Stimulated activated CD4-positive, alpha-beta T cell treated with anti-CD3 and anti-CD28 coated beads, Interleukin-2, amount 100 ng/mL, for 4 hours (primary cell): ENCODE data around the gene OR10H4.
"Not testable (repeated sequence)": the region's sequence is repeated elsewhere in the genome, so short reads cannot be mapped to it uniquely, and the experiment has no call there.

Source experiments
- DNase-seq: peaks from one replicate; pipeline ENCODE4 v3.0.0-alpha.2; 2020; ENCODE audit warnings: low read depth

Gene OR10H4, protein sequence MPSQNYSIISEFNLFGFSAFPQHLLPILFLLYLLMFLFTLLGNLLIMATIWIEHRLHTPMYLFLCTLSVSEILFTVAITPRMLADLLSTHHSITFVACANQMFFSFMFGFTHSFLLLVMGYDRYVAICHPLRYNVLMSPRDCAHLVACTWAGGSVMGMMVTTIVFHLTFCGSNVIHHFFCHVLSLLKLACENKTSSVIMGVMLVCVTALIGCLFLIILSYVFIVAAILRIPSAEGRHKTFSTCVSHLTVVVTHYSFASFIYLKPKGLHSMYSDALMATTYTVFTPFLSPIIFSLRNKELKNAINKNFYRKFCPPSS

DNA sequence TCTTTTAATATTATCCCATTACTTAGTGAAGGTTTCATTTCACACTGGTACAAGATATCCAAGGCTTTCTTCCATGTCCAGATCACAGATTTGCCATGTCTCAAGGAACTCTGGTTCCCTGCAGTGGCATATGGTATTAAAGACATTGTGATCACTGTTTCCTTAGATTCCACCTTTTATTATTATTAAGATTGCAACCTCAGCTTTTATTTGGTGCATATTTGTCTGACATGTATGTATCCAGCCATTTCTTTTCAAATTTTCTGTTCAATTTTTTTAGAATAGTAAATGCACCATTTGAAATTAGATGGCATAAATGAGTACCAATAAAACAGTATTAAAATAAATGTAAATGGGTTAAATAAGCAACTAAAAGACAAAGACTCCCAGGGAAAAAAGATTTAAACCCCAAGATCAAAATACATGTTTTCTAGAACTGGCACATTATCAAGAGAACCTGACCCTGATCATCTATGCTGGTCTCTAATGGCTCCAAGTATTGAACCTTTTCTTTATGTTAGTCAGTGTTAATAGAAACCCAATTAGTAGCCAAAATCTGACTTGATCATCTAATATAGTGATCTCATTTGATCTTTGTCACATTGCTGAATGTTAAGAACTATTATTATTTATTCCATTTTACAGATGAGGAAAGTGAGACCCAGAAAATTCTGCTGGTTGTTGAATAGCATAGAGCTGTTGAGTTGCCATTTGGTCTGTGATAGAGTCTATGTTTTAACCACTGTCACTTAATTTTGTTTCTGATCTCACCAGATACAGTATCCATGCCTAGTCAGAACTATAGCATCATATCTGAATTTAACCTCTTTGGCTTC lies at the start of gene OR10H4:
Gene OR10H4 (plus strand): TSS at position 786 of the 836 bp plus-strand sequence. CDS start 0 bp downstream, at position 786.
- DNase-seq = no peak

DNA sequence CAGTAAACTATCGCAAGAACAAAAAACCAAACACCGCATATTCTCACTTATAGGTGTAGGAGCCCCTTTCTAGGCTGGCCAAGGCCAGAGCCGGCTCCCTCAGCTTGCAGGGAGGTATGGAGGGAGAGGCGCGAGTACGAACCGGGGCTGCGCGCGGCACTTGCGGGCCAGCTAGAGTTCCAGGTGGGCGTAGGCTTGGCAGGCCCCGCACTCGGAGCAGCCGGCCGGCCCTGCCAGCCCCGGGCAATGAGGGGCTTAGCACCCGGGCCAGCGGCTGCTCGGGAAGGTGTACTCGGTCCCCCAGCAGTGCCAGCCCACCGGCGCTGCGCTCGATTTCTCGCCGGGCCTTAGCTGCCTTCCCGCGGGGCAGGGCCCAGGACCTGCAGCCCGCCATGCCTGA lies 49.2 kb upstream of the OR10H4 start:
- not testable (repeated sequence) for DNase-seq

DNA sequence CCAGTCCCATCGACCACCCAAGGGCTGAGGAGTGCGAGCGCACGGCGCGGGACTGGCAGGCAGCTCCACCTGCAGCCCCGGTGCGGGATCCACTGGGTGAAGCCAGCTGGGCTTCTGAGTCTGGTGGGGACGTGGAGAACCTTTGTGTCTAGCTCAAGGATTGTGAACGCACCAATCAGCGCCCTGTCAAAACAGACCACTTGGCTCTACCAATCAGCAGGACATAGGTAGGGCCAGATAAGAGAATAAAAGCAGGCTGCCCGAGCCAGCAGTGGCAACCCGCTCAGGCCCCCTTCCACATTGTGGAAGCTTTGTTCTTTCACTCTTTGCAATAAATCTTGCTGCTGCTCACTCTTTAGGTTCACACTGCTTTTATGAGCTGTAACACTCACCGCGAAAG lies 48.8 kb upstream of the OR10H4 start:
- DNase-seq = not testable (repeated sequence)

DNA sequence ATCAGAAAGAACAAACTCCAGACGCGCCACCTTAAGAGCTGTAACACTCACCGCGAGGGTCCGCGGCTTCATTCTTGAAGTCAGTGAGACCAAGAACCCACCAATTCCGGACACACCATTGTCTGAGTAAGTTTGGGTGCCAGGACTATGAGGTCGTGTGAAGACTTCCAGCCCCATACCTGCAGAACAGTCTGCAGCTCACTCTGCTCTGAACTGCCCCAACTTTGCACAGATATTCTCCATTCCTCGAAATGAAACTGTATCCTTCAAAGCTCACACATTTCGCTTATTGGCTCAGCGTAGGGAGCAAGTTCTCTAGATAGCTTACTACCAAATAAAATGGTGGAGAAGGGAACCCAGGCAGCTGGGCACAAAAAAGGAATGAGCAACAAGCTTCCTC lies 48.3 kb upstream of the OR10H4 start:
- no peak for DNase-seq

DNA sequence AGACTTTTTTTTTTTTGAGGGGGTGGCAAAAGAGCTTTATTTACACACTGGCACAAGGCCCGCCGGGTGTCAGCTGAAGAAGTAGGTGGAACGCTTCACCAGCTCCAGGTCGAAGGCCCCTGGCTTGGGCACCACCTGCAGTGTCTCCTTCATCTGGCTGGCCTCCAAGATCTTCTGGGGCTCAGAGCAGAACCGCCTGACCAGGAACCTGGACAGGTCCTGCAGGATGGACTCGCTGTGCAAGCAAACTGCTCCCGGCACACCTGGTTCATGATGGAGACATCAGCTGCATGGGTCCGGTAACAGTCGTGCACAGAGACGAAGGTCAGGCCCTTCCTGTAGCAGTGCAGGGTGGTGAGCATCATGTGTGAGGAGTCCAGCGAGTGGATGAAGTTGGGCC lies 46.6 kb upstream of the OR10H4 start:
- no peak for DNase-seq

DNA sequence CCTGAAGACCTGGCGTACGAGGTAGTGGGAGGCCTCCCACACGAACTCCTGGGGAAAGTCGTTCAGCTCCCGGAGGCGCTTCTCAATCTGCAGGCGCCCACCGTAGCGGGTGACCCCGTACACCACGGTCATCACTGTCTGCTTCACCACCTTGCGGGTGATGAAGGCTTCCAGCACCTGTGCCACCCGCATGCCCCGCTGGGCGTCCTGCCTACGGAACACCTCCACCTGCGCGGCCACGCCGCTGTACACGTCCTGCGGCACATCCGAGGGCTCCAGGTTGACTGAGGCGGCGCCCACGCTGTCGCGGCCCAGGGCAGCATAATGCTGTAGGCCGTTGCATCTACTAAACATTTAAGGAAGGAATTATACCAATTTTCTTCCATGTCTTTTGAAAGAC lies 45.9 kb upstream of the OR10H4 start:
- not testable (repeated sequence) for DNase-seq

DNA sequence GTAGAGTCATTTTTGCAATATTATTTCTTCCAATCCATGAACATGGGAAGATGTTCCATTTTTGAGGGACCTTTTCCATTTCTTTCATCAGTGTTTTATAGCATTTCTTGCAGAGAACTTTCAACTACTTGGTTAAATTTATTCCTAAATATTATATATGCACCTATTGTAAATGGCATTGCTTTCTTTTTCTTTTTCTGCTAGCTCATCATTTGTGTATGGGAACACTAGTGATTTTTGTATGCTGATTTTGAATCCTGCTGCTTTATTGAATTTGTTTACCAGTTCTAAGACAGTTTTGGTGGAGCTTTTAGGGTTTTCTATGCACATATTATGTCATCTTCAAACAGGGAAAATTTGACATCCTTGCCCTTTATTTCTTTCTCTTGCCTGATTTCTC lies 43.8 kb upstream of the OR10H4 start:
- no peak for DNase-seq

DNA sequence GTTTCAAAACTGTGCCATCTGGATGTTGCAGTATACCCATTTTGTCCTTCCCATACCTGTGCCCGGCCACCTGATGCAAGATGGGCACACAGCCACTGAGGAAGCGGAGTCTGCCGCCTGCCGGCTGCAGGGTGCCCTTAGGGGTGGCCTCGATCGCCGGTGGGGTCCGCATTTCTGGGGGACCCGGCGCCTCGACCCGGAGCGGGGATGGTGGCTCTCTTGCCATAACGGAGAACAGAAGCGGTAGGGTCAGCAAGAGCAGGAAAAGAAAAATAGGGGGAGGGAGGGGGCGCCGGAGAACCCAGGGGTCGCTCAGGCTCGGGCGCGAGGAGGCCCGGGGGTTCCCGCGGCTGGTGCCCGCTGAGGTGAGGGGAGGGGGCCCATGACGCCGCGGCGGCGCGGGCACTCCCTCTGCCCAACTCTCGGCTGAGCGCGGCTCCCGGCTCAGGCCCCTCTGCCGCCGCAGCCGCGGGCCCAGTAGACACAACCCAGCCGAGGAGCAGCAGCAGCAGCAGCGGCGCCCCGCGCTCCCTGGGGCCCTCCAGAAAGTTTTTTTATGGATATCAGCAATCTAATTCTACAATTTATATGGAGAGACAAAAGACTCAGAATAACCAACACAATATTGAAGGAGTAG lies 37.1 kb upstream of the OR10H4 start:
- no peak for DNase-seq

DNA sequence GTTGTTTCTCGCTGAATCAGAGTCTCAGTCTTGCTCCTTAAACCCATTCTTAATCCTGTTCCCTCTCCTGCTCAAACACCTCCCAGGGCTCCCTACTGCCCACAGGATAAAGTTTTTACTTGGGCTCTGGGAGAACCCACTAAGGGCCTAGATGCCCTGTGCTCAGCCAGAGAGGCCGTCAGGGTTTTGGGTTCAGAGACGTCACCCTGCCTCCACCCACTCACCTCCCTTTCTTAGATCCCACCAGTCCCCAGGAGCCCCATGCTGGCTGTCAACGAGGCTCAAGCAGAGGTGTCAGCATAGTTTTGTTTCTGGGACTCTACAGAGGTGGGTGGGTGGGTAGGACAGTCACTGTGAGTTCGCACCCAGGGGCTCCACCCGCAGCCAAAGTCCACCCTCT lies 35.4 kb upstream of the OR10H4 start:
- DNase-seq = no peak

DNA sequence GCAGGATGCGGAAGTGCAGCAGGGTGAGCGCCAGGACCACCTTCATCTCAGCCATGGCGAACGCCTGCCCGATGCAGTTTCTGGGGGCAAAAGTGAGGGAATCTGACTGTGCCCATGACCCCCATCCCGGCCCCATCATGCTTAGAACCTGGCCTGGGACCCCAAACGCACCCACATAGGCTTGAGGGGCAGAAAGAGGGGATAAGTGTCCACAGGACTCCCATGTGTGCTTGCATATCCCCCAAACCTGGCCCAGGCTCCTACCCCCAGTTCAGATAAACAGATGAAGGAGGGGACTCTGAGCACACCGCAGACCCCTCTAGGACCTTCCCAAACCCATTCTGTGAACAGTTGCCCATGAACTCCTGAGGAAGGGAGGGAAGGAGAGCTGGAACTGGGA lies 35.0 kb upstream of the OR10H4 start:
- DNase-seq = no peak

DNA sequence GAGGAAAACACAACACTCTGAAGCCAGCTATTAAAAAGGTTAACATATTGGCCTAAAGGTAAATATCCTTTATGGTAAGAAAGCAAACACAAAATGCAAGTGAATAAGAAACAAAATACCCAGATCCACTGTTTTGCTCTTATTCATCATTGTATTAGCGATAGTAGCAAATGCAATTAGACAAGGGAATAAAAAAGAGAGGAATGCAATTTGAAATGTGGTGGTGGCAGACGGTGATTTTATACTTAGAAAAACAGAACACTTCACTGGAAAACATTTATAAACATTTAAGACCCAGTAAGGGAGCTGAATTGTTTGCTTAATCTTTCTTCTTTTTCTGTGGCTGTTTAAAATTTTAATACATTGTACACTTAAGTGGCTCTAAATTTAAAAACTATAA lies 33.7 kb upstream of the OR10H4 start:
- no peak for DNase-seq

DNA sequence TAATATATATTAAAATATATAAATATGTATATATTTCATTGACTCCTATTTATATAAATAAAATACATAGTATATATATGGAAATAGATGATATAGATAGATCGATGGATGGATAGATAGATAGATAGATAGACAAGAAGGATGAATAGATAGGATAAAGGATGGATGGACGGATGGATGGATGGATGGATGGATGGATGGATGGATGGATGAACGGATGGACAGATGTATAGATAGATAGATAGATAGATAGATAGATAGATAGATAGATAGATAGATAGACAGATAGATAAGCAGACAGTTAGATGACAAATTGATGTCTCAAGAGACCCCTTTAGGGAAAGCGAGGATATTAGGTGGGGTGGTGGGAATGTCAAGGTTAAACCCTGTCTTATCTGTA lies 29.6 kb upstream of the OR10H4 start:
- DNase-seq = no peak

DNA sequence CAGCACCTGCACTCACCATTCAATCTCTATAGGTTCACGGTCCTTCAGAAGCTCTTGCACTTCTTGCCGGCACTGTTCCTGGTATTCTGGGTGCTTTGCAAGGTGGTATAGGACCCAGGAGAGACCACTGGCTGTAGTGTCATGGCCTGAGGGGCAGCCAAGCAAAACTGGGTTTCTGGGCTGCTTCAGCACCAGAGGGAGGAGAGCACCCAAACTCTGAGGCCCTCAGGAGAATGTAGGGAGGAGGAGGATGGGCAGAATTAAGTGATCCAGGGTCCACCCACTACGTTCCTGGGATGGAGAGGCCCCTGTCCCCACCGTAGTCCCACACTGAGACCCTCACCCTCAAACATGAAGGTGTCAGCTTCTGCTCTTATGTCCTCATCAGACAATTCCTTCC lies 26.8 kb upstream of the OR10H4 start:
- DNase-seq = no peak

DNA sequence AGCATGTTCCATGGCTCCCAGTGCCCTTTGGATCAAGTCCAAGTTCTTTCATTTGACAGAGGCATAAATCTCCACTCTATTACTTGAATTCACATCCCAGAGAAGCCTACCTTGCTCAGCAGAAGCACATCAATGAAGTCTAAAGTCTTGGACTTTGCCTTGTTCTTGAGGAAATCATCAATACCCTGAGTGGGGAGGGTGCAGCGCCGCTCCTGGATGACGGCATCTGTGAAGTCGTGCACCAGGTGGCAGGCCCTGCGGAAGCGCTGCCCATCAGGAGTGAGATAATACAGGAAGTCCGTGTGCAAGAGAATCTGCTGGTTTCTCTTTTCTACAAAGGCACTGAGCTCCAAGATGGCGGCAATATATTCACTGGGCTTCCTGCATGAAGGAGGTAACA lies 25.1 kb upstream of the OR10H4 start:
- DNase-seq = no peak

DNA sequence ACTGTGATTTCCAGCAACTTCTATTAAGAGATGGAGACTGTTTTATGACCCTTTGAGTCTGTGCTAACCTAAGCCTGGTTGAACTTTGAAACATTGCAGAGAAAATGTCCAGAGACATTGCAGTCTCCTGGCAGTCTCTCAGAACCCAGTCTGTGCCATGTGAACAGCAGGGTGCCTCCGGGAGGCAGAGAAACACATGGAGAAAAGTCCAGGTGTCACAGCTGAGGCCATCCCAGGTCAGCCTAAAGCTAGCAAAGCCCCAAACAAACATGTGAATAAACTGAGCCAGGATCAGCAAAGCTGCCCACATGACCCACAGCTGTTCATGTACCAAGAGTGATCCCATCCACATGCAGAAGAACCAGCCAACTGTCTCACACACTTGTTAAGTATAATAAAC lies 22.3 kb upstream of the OR10H4 start:
- DNase-seq = no peak

DNA sequence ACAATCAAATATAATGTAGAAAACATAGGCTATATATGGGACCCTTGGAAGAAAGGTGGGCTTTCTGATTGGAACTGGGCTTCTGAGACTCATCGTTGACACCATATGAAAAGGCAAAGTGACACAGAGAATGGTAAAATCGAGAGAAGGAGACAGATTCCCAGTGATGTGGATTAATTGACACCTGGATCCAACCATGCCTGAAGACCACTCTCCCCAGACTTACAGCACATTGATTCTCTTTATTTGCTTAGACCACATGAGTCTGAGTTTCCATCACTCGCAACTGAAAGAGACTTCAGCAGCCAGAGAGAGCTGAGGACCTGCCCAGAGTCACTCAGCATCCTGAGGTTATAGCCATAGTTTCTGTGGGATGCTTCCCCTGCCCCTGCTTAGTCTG lies 20.5 kb upstream of the OR10H4 start:
- no peak for DNase-seq

DNA sequence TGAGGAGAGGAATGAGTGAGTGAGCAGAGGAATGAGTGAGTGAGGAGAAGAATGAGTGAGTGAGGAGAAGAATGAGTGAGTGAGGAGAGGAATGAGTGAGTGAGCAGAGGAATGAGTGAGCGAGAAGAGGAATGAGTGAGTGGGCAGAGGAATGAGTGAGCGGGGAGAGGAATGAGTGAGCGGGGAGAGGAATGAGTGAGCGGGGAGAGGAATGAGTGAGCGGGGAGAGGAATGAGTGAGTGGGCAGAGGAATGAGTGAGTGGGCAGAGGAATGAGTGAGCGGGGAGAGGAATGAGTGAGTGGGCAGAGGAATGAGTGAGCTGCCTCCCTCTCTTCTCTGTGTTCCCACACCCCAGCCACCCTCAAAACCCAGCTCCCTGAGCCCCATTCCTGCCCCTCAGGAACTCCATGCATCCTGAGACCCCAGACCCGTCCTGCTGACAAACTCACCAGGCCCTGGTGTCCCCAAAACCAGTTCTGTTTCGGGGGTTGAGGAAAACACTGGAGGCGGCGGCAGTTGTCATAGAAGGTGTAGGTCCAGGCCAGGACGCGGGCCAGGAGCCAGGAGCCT lies 15.0 kb upstream of the OR10H4 start:
- DNase-seq = not testable (repeated sequence)

DNA sequence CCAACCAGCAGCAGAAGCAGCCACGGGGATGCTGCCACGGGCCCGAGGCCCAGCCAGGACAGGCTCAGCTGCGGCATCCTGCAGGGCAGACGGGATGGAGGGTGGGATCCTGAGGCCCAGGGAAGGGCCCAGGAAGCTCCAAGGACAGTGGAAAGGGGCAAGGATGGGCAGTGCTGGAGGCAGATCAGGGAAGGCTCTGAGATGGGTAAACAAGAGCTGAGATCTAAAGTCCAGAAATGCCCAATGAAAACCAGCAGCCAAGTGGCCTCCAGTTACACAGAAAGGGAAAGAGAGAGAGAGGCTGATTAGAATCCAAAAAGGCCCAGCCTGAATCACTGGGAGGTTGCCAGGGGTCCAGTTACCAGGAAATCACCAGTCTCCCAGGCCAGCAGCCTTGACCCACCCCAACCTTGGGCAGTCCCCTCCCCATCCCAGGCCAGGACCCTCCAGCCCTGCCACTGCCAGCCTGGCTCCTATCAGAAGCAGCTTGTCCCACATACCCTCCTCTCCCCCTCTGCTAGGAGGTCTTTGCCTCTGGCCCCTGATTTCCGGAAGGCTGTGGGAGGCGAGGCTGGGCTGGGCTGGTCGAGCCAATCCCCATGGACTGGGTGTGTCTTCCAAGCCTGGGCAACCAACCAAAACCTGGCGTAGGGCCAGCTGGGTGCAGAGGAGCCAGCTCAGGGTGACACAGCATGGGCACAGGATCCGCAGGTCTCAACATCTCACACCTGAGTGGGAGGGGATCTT lies 14.3 kb upstream of the OR10H4 start, which contains the start of gene CYP4F11:
Gene CYP4F11 (minus strand): TSS at position 198 of the 747 bp plus-strand sequence. CDS start 121 bp downstream, at position 77.
- no peak for DNase-seq

DNA sequence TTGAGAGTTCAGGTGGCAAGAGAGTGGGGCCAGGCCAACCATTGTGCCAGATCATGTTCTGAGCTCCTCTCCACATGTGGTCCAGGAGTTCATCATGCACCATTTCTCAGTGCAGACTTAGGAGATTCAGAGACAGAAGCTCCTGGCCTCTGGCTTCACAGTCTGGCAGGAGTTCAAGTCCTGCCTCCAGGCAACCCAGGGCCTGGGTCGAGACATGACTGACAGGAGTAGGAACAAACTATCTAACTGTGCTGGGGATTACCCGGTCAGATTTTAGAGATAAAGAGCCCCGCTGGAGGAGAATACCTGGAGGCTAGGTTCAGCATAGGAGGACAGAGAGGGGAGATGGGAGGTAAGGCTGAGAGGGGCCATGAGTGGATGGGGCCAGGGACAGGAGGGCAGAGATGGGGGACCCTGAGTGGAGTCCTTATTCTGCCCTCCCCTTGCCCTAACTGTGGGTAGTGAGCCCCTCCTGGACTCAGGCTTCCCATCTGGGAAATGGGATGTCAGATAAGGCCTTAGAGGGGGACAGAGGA lies 13.6 kb upstream of the OR10H4 start:
- DNase-seq = no peak

DNA sequence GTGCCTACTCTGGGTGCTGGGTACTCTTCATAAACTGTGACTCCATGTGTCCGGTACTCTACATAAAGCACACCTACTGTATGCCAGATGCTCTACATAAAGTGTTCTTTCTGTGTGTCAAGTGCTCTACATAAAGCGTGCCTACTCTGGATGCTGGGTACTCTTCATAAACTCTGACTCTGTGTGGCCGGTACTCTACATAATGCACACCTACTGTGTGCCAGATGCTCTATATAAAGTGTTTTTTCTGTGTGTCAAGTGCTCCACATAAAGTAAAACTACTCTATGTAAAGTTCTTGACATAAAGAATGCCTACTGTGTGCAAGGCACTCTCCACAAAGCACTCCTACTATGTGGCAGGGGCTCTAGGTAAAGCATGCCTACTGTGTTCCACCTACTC lies 12.6 kb upstream of the OR10H4 start:
- no peak for DNase-seq

DNA sequence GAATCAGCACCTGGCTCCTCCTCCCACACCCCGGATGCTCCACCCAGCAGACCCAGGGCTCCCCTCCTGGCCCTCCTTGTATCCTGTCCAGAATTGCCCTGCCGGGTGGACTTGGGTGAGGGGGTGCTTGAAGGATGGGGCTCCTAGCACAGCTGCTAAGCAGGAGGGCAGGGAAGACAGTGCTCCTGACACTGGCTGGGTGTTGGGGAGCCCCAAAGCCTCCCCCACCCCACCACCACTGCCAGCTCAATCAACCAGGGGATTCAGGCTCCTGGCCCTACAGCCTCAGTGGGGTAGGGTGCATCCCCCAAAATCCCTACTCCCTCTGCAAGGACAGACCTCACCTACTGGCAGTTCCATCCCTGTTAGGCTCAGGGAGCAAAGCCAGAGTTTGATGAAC lies 11.9 kb upstream of the OR10H4 start:
- no peak for DNase-seq

DNA sequence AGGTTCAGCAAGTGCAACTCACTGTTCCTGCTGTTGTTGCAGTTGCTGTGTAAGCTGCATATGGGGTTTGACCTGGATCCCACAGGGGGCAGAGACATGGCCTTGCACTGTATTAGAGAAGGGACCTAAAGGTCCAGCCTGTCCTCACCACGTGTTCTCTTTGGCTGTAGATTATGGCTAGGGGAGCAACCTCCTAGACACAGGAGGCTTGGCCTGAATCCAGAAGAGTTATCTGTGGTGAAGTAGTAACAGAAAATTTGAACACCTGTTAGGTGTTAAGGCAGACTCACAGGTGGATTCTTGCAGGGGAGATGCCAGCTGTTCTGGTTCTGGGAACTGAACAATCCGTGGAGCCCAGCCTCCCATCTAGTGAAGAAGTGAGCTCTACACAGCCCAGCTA lies 11.0 kb upstream of the OR10H4 start:
- no peak for DNase-seq
